K562 (cell line): Measurements from ENCODE around the gene CAPZA1. TPM values are rescaled to one million over a fixed set of nuclear protein-coding genes. Genes with fewer than 3 reads are reported as not detected.

ENCODE experiments used
- ESRRA ChIP-seq: fragments of 450-650 bp; IDR thresholded peaks from 2 replicates; pipeline ENCODE4 v1.6.1; 2014; ENCODE audit warnings: low read depth, mild to moderate bottlenecking, moderate library complexity, borderline replicate concordance
- ETS2 ChIP-seq: IDR thresholded peaks from 2 replicates; pipeline ENCODE4 v1.6.1; 2016; ENCODE audit warnings: borderline replicate concordance, missing genetic modification characterization, mild to moderate bottlenecking, moderate library complexity, missing compliant biosample characterization; ENCODE audit not compliant: poor library complexity, severe bottlenecking
- HMG20B ChIP-seq: fragments of 250-450 bp; sonication (Bioruptor Pico); IDR thresholded peaks from 2 replicates; pipeline ENCODE4 v1.5.0; 2021; ENCODE audit warnings: mild to moderate bottlenecking
- IRF2 ChIP-seq: sonication (generic); formaldehyde crosslinking; IDR thresholded peaks from 2 replicates; pipeline ENCODE4 v1.8.1; 2022; ENCODE audit warnings: mild to moderate bottlenecking, missing genetic modification reagents
- KDM2B ChIP-seq: fragments of 250-450 bp; sonication (Bioruptor Pico); IDR thresholded peaks from 2 replicates; pipeline ENCODE4 v1.8.0; 2021; ENCODE audit warnings: mild to moderate bottlenecking, moderate library complexity
- LARP7 ChIP-seq: fragments of 450-650 bp; IDR thresholded peaks from 2 replicates; pipeline ENCODE4 v1.6.1; 2016
- LCOR ChIP-seq: sonication (generic); formaldehyde crosslinking; IDR thresholded peaks from 2 replicates; pipeline ENCODE4 v1.8.0; 2022; ENCODE audit warnings: mild to moderate bottlenecking, missing genetic modification reagents
- MYNN ChIP-seq, 2 experiments: sonication (generic); formaldehyde crosslinking in 1 of 2; IDR thresholded peaks; 2 replicates each; pipeline versions ENCODE4 v1.5.0 to v1.6.1; 2016 to 2020; ENCODE audit warnings: antibody characterized with exemption in 1 of 2, missing genetic modification reagents in 1 of 2
- NFRKB ChIP-seq: fragments of 450-650 bp; IDR thresholded peaks from 2 replicates; pipeline ENCODE4 v1.6.1; 2016; ENCODE audit warnings: low read depth
- POLR2H ChIP-seq: IDR thresholded peaks from 2 replicates; pipeline ENCODE4 v1.6.1; 2016; ENCODE audit warnings: missing genetic modification characterization, low read depth, mild to moderate bottlenecking, control low read depth, missing compliant biosample characterization, moderate library complexity
- PTTG1 ChIP-seq: fragments of 450-650 bp; IDR thresholded peaks from 2 replicates; pipeline ENCODE4 v1.6.1; 2016; ENCODE audit warnings: low read depth, mild to moderate bottlenecking, missing genetic modification characterization, missing compliant biosample characterization
- SLC30A9 ChIP-seq: fragments of 250-450 bp; sonication (Bioruptor Pico); IDR thresholded peaks from 2 replicates; pipeline ENCODE4 v1.8.0; 2022; ENCODE audit warnings: mild to moderate bottlenecking, moderate library complexity
- SRSF1 ChIP-seq: fragments of 200-400 bp; formaldehyde crosslinking; IDR thresholded peaks from 2 replicates; pipeline ENCODE4 v1.6.1; 2017; ENCODE audit warnings: mild to moderate bottlenecking, low read depth, low read length, moderate library complexity
- YY1 ChIP-seq, 3 experiments: IDR thresholded peaks; 2 replicates each; pipeline ENCODE4 v1.6.1; 2011; ENCODE audit warnings: low read length in 2 of 3, mild to moderate bottlenecking in 2 of 3, moderate library complexity in 2 of 3, borderline replicate concordance in 1 of 3, control low read depth in 1 of 3, low read depth in 1 of 3; ENCODE audit not compliant: insufficient read depth in 3 of 3, insufficient replicate concordance in 2 of 3, control insufficient read depth in 1 of 3, insufficient read length in 1 of 3; ENCODE audit errors: extremely low read depth in 1 of 3
- ZBTB11 ChIP-seq, 3 experiments: fragments of 200-800 bp in 1 of 3; fragments of 250-450 bp in 1 of 3; fragments of 450-650 bp in 1 of 3; sonication (Bioruptor Pico) in 1 of 3; sonication (Bioruptor generic) in 1 of 3; formaldehyde crosslinking in 1 of 3; IDR thresholded peaks; 2 replicates each; pipeline versions ENCODE4 v1.6.1 to v1.8.0; 2016 to 2022; ENCODE audit warnings: mild to moderate bottlenecking in 2 of 3, missing genetic modification characterization in 2 of 3, missing compliant biosample characterization in 1 of 3, moderate library complexity in 1 of 3
- ZNF263 ChIP-seq: sonication (generic); formaldehyde crosslinking; IDR thresholded peaks from 2 replicates; pipeline ENCODE4 v1.8.0; 2022; ENCODE audit warnings: mild to moderate bottlenecking, missing genetic modification reagents, borderline replicate concordance
- polyA plus RNA-seq, 8 experiments: library from polyadenylated mRNA; depleted of rRNA in 4 of 8; stranded (reverse) in 5 of 8; unstranded in 3 of 8; fragments of >200 nt; fragmentation: Nextera tagmentation in 2 of 8; fragmentation: Illumina TruSeq in 1 of 8; extraction: Ambion mirVana in 2 of 8; extraction: Trizol in 1 of 8; gene quantifications; 2 replicates each; pipeline versions ENCODE4 v1.2.1 to v1.2.3, GENCODE V29; 2011 to 2014; ENCODE audit warnings: inconsistent platforms in 1 of 8, missing spikeins in 1 of 8
- total RNA-seq, 7 experiments: library from RNA; depleted of rRNA in 6 of 7; stranded (reverse); fragments of >200 nt in 6 of 7; fragmentation: Illumina TruSeq in 2 of 7; extraction: Trizol in 2 of 7; gene quantifications; 2 replicates each; pipeline versions ENCODE4 v1.2.1 to v1.2.3, GENCODE V29; 2011 to 2021; ENCODE audit warnings: low replicate concordance in 1 of 7

Gene CAPZA1
- total and polyA plus RNA-seq, 9 of the 15 experiments (the other 6 are each of a cell fraction or from before 2014, with no cell fraction given): 237 to 1,020 (median 306) TPM

- TF ChIP-seq YY1 (IDR thresholded peaks at IDR 0.05; ENCODE audit: borderline replicate concordance in 1 of 3, control insufficient read depth in 1 of 3, extremely low read depth in 1 of 3, insufficient read depth in 3 of 3, insufficient read length in 1 of 3, insufficient replicate concordance in 2 of 3, low read depth in 1 of 3, low read length in 2 of 3) (no peak), ZBTB11 (CRISPR knock-in tag; IDR thresholded peaks at IDR 0.05) (0 out of 6 replicates have a peak, but pooled peaks of 1 of the 3 experiments have one; percentile 6), SRSF1 (no peak), KDM2B (CRISPR knock-in tag) (no peak), LARP7 (no peak), POLR2H (tag) (0 out of 2 replicates have a peak, but pooled peaks have one; percentile 3), NFRKB (no peak), ZNF263 (CRISPR knock-in tag) (peak; percentile 40; the same call in 1 of the 2 replicates), PTTG1 (tag) (no peak), IRF2 (CRISPR knock-in tag) (no peak), MYNN (IDR thresholded peaks at IDR 0.05) (peak; percentile 99), MYNN (CRISPR knock-in tag; IDR thresholded peaks at IDR 0.05) (peak; percentile 86), ETS2 (no peak), SLC30A9 (CRISPR knock-in tag) (no peak), LCOR (CRISPR knock-in tag) (0 out of 2 replicates have a peak, but pooled peaks have one; percentile 9), HMG20B (0 out of 2 replicates have a peak, but pooled peaks have one; percentile 63), ESRRA (no peak)
Measured at GRCh38 chr1:112675728-112676381, 56.2 kb downstream of the CAPZA1 start (continued).
